Measurements from ENCODE around the gene SLAIN1.

The SLAIN1 gene

DNA sequence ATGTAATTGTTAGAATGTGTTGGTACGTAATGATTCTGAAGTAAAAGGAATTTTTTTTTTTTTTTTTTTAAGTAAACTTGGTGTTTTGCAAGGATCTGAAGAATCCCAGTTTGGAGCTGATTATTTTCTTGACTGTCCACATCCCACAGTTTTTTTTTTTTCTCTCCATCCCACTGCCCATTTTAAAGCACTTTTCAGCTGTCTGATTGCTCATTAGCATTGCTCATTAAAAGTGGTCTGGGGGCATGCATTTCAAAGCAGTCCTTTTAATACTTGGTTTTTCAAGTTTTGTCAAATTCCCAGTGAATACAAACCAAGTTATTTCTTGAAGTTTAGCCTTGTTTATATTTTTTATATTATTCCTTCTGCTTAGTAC is 44.1 kb downstream of the SLAIN1 start:
- in situ Hi-C loops (cut with MboI; ENCODE audit: low pct_unique_long_range_greater_than_20kb, low sequenced_read_pairs) = no loop called here
- no peak for DNase-seq

DNA sequence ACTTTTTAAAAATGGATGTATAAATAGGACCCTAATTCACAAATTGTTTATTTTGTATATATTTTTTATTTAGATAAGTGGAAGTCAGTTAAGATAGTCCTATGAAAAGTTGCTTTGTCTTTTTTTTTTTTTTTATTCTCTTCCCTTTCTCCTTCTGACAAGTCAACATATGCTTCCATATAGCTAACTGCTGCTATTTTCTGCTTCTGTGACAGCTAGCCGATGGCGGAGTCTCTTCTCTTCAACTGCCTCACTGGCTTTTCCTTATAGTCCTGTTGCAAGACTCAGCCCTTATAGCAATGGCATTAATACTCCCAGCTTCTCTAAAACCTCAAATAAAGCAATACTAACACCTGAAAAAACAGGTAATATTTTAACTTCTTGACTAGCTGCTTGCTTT is 45.3 kb downstream of the SLAIN1 start:
- in situ Hi-C loops (cut with MboI; ENCODE audit: low pct_unique_long_range_greater_than_20kb, low sequenced_read_pairs) = no loop called here
- no peak for DNase-seq

DNA sequence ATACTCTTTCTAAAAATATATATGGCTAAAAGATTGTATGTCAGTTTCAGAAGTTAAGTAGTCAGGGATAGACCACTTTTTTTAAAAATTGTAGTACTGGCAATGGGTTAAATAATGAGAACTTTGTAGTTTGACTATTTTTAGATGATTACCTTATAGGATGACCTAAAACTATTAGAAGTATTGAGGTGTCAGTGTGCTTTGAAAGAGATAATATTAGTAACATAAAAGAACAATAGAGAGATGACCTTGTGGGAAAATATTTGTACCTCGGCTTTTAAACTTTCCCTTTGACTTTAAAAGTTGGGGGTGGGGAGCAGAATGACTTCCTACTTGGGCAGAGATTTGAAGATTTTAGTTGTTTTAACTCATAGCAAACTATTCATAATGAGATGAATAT is 48.3 kb downstream of the SLAIN1 start:
- no peak for DNase-seq
- in situ Hi-C loops (cut with MboI; ENCODE audit: low pct_unique_long_range_greater_than_20kb, low sequenced_read_pairs) = no loop called here

DNA sequence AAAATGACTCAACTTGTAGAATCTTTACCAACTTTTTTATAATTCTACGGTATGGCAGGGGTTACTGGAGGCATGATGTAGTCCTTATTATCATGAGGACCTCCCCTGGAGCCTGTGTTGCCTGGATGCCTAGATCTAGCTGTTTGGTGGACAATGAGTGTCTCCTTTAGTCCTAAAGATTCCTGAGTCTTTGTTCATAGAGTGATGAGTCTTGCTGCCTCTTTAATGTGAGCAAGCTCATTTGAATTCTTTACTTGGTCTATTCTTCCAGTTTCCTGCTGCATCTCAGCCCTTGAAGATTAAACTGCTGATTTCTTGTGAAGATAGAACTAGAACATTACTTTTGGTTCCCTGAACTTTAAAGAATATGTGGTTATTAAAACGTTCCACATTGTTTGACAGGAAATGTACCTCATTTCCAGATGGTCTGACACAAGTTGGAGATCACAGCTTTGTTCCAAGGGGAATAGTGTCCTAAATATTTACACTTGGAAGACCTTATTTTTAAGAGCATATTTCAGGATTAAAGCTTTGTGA is 51.9 kb downstream of the SLAIN1 start:
- no peak for DNase-seq
- in situ Hi-C loops (cut with MboI; ENCODE audit: low pct_unique_long_range_greater_than_20kb, low sequenced_read_pairs) = no loop called here

DNA sequence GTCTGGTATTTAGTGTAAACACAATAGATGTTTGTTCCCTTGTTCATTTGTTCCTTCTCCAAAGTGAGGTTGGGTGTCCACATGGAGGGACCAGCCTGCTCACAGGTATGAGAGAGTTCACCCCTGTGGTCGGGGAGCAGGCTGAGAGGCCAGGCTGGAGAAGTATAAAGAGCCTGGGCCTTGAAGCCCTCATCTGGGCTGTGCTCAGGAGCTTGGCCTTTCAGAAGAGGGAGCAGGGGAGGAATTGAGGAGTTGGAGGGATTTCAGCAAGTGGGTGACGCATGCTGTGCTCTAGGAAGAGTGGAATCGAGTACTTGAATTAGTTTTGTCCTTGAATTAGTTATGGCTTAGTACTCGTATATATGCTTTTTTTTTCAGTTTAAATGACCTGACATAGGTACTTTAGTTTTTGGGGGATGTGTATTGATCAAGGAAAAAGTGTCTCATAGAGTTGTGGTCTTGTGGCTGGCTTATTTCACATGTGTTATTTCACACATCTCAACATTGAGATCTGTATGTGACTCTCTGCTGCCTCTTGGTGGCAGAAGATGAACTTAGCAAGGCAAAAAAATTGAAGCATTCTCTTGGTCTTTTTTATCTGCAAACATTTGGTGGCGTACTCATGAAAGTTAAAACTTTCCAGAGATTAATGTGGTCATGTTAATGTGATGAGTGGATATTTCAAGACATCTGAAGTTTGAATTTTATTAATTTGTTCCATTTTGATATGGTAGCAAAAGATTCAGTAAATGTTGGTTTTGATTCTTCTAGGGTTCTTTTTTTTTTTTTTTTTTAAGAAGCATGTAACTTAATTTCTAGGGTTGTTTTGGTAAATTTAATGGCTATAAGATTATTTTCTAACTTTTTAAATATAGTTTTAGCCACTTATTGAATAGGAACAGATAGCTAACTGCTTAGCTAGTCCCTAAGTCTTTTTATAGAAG is 54.3 kb downstream of the SLAIN1 start:
- in situ Hi-C loops (cut with MboI; ENCODE audit: low pct_unique_long_range_greater_than_20kb, low sequenced_read_pairs) = no loop called here
- DNase-seq = peak; percentile 72

DNA sequence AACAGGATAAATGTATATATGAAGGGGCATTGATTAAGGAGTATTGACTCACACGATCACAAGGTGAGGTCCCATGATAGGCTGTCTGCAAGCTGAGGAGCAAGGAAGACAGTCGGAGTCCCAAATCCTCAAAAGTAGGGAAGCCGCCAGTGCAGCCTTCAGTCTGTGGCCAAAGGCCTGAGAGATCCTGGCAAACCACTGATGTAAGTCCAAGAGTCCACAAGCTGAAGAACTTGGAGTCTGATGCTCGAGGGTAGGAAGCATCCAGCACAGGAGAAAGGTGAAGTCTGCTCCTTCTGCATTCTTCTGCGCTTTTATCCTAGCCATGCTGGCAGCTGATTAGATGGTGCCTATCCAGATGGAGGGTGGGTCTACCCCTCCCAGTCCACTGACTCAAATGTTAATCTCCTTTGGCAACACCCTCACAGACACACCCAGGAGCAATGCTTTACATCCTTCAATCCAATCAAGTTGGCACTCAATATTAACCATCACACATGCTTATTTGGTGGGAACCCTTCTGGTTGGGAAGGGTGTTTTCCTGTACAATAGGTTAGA is 55.1 kb downstream of the SLAIN1 start:
- in situ Hi-C loops (cut with MboI; ENCODE audit: low pct_unique_long_range_greater_than_20kb, low sequenced_read_pairs) = no loop called here
- DNase-seq = no peak

DNA sequence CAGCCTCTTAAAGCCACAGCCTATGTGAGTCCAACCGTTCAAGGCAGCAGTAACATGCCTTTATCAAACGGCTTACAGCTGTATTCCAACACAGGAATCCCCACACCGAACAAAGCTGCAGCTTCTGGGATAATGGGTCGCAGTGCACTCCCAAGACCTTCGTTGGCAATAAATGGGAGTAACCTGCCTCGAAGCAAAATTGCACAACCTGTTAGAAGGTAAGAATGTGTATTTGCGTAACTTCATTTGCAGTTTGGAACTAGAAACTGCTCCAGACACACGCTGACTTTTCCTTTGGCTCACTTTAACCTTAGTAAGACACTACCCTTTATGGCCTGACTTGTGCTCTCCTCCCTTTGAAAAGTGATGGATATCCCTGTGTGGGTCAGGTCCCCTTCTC is 63.4 kb downstream of the SLAIN1 start:
- no peak for DNase-seq
- in situ Hi-C loops (cut with MboI; ENCODE audit: low pct_unique_long_range_greater_than_20kb, low sequenced_read_pairs) = no loop called here

DNA sequence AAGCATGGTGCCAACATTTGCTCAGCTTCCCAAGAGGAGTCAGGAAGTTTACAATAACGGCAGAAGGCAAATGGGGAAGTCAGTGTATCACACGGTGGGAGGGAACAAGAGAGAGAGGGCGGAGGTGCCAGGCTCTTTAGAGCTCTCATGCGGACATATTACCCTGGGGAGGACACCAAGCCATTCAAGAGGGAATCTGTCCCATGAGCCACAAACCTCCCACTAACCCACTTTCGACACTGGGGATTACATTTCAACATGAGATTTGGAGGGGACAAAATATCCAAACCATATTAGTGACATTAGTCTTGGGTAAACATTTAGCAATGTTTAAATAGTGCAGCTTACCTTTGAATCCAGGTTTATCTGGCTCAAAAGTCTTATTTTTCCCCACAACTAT is 69.9 kb downstream of the SLAIN1 start:
- in situ Hi-C loops (cut with MboI; ENCODE audit: low pct_unique_long_range_greater_than_20kb, low sequenced_read_pairs) = no loop called here
- DNase-seq = peak; percentile 87

DNA sequence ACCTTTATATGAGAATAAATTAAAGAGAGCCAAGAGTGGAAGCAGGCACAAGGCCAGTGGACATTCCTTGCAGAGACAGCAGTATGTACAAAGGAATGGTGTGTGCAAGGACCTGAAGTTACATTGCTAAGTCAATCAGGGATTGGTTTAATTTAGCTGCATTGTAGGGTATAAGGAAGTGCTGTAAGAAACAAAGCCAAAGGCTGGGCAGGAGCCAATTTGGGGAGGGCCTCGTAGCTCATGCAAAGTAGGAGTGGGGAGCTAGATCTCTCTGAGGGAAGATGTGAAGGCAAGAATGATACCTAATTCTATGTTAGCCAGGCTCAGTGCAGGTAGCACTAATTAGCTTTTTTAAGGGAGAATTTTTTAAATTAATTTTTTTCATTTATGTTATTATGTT is 76.7 kb downstream of the SLAIN1 start:
- no peak for DNase-seq
- in situ Hi-C loops (cut with MboI; ENCODE audit: low pct_unique_long_range_greater_than_20kb, low sequenced_read_pairs) = no loop called here

DNA sequence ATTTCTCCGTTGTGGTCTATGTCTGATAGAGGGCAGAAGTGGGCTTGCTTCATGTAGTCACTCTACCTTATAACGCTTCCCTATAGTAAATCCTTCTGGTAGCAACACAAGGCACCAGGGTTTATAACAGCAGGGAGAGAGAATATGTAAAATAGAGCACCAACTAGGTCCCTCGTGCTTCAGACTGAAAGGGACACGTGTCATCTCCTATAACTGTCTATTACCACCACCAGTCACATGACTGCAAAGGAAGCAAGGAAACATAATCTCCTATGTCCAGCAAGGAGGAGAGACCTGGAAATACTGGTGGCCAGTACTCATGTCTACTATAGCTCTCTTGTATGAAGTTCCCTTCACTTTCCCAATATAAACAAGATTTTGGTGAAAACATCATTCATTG is 79.2 kb downstream of the SLAIN1 start:
- in situ Hi-C loops (cut with MboI; ENCODE audit: low pct_unique_long_range_greater_than_20kb, low sequenced_read_pairs) = loop anchor here (25.0 kb wide), 1 partner anchor 336 kb away; no protein-coding TSS in a partner anchor
- peak; percentile 7 for DNase-seq

DNA sequence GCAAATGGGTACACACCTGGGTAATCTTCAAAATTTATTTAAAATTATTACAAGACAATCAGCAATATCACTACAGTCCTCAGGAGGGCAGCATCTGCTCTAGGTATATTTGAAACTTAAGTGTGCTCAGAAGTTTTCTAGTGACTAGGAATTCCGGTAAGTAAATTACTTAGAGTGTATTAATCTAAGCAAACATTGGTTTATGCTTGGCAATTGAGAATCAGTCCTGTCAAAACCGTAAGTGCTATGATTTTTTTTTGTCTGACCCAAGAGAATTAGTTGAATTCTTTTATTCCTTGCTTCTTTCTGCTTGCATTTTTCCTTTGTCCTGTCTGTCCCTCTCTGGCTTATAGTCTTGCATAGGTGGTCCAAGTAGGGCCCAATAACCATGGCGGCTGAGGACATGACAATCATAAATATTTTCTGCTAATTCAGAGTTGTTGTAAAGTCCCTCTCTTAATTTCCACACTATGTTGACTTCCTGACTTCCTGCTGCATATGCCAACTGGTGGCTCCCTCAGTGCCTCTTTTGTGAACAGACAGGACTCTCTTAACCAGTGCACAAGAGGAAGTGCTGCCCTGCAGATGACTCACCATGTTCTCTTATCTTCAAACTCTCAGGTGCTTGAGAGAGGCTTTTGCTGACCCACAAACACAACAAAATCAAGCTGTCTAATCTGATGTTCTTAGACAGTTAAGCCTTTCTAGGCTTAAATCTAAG is 82.2 kb downstream of the SLAIN1 start:
- in situ Hi-C loops (cut with MboI; ENCODE audit: low pct_unique_long_range_greater_than_20kb, low sequenced_read_pairs) = loop anchor here (25.0 kb wide), 1 partner anchor 333 kb away; no protein-coding TSS in a partner anchor
- DNase-seq = peak; percentile 89

DNA sequence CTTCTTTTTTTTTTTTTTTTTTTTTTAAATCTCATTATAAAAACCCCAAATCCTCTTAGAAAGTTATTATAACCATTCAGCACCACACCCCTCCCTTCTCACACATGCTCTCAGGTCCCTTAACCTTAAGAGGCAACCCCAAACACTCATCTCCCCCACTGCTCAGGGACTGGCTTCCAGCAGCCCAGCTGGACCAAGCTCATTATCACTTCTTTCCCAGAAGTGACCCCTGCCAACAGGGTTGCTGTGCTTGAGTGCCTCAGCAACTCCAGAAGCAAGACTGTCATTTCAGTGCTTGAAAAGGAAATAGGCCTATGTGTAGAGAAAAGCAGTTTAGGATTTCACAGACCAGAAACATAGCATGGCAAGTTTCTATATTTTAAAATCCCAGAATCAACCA is 84.3 kb downstream of the SLAIN1 start:
- in situ Hi-C loops (cut with MboI; ENCODE audit: low pct_unique_long_range_greater_than_20kb, low sequenced_read_pairs) = loop anchor here (25.0 kb wide), 1 partner anchor 330 kb away; no protein-coding TSS in a partner anchor
- no peak for DNase-seq

DNA sequence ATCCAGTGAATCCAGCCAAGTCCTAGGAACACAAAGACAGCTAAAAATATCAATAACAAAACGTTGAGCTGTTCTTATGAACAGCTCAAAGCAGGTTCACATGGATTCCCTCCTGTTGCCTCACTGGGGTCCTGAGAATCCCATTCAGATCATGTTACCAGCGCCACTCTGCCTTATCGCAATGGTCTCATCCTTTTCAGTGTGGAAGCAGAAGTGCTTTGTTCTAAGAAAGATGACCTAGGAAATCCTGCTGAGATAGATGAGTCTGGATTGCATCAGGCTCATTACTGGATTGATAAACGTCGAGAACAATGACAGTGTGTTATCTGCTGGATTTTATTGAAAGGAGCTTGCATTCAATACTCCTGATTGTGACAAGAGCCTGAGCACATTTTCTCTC is 87.0 kb downstream of the SLAIN1 start:
- DNase-seq = peak; percentile 9
- in situ Hi-C loops (cut with MboI; ENCODE audit: low pct_unique_long_range_greater_than_20kb, low sequenced_read_pairs) = loop anchor here (25.0 kb wide), 1 partner anchor 328 kb away; no protein-coding TSS in a partner anchor

DNA sequence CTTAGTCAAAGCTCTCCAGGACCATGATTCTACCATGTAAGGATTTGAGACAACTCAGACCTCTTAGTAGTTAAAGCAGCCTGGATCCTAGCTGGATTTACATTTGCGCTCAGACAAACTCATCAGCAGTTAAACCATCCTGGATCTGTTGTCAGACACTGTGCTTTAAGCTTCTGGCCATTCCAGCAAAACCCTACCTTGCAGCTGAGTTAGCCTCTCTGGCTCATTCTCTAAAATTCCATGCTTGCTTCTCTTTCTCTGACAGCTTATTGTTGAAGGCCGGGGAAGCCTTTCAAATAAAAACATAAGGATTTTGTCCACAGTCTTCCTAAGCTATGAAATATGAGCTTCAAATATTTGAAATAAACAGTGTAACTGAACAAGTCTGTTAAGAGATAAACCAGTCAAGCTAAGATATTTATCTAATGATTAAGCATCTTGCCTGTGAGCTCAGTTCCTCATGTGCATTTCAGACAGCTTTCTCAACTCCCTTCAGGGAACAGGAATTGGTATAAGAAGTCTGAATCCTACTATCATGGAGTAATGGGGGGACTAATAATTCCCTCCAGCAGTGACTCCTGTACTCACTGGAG is 89.3 kb downstream of the SLAIN1 start:
- DNase-seq = no peak
- in situ Hi-C loops (cut with MboI; ENCODE audit: low pct_unique_long_range_greater_than_20kb, low sequenced_read_pairs) = loop anchor here (25.0 kb wide), 1 partner anchor 326 kb away; no protein-coding TSS in a partner anchor

DNA sequence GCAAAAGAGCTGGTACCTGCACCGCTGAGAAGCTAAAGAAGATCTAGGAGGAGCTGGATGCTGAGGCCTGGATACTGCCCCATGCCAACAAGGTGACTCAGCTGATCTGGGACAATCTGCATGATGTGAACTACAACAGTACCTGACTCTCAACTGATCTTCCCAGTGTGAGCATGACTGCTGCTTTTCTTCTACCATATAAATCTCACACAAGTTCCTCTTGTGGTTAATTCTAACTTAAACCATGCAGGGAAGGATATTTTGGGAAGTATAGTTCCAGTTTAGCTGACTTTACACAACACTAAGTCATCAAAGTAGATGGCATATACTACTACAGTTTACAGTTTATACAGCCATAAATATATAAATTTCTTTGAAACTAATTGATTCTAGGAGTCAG is 91.9 kb downstream of the SLAIN1 start:
- in situ Hi-C loops (cut with MboI; ENCODE audit: low pct_unique_long_range_greater_than_20kb, low sequenced_read_pairs) = loop anchor here (25.0 kb wide), 1 partner anchor 323 kb away; no protein-coding TSS in a partner anchor
- DNase-seq = peak; percentile 69

DNA sequence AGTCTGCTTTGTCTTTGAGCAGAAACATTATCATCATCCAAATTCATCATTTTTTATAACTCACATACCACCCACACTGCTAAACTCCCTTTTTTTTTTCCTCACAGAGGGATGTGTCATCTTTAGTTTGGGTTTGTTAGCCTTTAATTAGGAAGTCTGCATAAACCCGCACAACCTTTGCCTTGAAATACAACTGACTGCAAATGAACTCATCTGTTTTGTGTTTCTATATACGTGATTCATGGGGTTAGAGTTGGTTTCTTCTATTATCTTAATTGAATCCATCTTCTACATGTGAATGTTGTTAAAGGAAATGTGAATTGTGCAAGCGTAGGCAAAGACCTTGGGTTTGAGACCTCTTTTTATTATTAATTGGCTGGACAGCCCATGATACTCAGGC is 102.7 kb downstream of the SLAIN1 start:
- in situ Hi-C loops (cut with MboI; ENCODE audit: low pct_unique_long_range_greater_than_20kb, low sequenced_read_pairs) = no loop called here
- no peak for DNase-seq

DNA sequence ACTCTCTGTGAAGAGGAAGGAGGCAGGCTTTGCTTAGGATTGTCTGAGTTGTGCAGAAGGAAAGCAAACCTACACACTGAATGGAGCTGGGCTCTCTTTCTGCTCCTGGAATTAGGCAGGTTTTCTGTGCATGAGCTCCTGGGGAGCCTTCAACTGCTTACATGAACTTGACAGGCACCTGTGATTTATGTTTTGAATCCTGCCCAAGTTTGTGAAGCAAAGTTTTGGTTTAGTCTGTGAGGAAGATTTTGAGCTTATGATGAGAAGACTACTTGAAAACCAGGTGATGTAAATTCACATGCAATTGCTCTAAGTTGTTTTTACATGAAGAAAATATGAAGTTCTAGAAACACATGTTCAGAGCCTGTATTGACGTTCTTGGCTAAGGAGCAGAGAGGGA is 109.0 kb downstream of the SLAIN1 start:
- no peak for DNase-seq
- in situ Hi-C loops (cut with MboI; ENCODE audit: low pct_unique_long_range_greater_than_20kb, low sequenced_read_pairs) = no loop called here

DNA sequence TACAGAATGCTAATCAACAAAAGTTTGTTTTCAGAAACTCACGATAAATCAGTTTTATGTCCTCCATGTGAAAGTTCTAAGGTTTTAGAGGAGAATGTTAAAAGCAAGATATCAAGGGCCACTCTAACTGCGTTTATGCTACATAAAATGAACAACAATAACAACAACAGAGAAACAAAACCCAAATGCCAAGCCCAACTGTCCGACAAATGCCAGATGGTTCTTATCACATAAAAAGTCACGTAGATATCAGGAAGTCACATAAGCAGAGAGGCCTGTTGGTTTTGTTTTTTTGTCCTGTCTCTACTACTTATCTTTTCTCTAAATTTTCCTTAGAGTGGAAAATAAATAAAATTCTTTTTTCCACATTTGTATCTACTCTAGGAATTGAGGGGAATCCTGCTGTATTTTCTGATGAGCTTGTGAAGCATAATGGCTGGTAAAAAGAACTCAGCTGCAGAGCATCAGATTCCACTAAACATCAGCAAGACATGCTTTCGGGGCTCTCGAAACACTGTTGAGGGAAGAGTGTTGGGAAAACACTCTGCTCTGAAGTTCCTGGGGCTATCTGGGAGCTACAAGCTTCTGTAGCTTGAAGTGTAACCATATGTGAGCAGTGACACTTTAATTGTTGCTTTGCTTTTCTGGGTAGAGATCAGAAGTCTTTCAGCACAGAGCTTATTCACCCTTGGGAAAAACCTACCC is 110.1 kb downstream of the SLAIN1 start:
- DNase-seq = no peak
- in situ Hi-C loops (cut with MboI; ENCODE audit: low pct_unique_long_range_greater_than_20kb, low sequenced_read_pairs) = no loop called here

DNA sequence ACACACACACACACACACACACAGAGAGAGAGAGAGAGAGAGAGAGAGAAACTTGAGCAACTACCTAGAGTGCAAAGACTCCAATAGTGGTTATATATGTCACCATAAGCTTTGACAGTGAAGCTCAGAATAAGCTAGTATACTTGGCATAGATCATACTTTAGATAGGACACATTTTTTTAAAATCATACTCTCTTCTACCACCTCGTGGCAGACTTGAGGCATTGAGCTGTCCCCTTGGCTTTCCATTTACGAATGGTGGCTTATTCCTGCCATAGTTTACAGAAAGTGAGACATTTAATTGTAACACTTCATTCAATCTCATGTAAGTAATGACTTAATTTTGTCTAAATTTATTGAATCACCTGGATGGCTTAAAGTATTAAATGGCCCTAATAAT is 112.9 kb downstream of the SLAIN1 start:
- peak; percentile 61 for DNase-seq
- in situ Hi-C loops (cut with MboI; ENCODE audit: low pct_unique_long_range_greater_than_20kb, low sequenced_read_pairs) = no loop called here

All from KBM-7 (cell line).